ENCODE results near the gene TROAP.
"Not testable (repeated sequence)": the region's sequence is repeated elsewhere in the genome, so short reads cannot be mapped to it uniquely, and the experiment has no call there.

TROAP gene

DNA sequence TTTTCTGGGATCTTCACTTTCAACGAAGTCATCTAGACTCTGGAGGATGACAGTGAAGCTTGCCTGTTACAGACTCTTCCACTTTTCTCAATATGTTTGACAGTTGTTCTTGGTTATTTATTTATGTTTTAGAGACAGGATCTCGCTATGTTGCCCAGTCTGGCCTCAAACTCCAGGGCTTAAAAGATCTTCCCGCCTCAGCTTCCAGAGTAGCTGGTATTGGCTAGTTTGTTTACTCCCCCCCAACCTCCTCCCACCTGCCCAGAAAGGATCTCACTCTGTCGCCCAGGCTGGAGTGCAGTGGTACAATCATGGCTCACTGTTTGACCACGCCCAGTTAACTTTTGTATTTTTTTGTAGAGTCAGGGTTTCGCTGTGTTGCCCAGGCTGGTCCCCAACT lies 47.5 kb downstream of the TROAP start:
- Histone ChIP-seq H3K4me3 (no peak overlapping the region), H3K27ac (no peak overlapping the region), H3K9ac (no peak overlapping the region), H4K20me1 (peaks cover 6 to 68% (median 27%) of the 10 kb centered on the region in 11 experiments; a peak in 19 of 22 replicates), H3K4me2 (peak overlapping the region in 9 of 11 experiments; percentile 75 to 97 (median 85); a peak in 12 of 22 replicates), H3K27me3 (no peaks in the 10 kb centered on the region), H3K9me3 (replicated peaks in 1 of 11) (no peaks in the 10 kb centered on the region), H3K36me3 (peaks cover 0 to 42% (median 31%) of the 10 kb centered on the region in 11 experiments; a peak in 20 of 22 replicates), H3K4me1 (peaks cover 37 to 47% (median 42%) of the 10 kb centered on the region in 10 experiments)
- no peak for TF ChIP-seq Cebpa-rat (IDR thresholded peaks at IDR 0.05)

DNA sequence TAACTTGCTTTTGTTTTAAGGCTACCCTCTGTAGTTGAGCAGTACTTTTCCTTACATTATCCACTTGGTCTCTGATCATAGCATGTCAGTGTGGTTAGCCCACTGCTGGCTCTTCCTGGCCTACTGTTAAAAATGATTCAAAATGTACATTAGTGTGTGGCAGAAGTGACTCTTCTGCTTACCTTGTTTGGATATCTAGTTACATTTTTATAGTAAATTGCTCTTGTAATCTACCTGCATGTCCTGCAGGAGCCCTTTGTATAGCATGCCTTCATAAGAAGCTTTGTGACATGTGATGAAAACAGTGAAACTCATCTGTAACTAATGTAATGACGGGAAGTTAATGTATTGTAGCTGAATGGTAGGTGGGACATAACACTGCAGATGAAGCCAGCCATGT lies 52.4 kb downstream of the TROAP start:
- TF ChIP-seq Cebpa-rat (IDR thresholded peaks at IDR 0.05) = no peak
- no peak overlapping the region for H3K27ac ChIP-seq
- H3K4me3 ChIP-seq = no peak overlapping the region
- H3K27me3 ChIP-seq = no peaks in the 10 kb centered on the region
- H3K9me3 ChIP-seq (replicated peaks in 1 of 11) = no peaks in the 10 kb centered on the region
- H3K4me2 ChIP-seq = no peak overlapping the region
- peaks cover 7 to 94% (median 35%) of the 10 kb centered on the region in 11 experiments; a peak in 19 of 22 replicates for H4K20me1 ChIP-seq
- peaks cover 3 to 15% (median 11%) of the 10 kb centered on the region in 10 experiments; a peak in 17 of 20 replicates for H3K4me1 ChIP-seq
- no peak overlapping the region for H3K9ac ChIP-seq
- peaks cover 0 to 49% (median 31%) of the 10 kb centered on the region in 11 experiments; a peak in 20 of 22 replicates for H3K36me3 ChIP-seq

DNA sequence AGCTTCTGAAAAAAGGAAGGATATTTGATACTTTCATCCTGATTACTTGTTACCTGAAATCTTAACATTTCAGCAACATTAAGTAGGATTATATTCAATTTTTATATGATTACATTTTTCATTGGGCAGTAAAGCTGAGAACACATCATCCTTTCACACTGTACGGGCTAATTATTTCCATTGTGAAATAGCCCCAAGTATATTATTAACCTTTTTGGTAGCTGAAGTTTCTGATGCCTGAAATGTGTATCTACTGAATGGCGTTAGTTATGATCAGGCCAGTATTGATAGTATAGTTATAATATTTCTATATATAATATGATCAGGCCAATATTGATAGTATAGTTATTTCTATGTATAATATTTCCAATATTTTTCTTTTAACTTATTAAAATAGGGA lies 54.3 kb downstream of the TROAP start:
- Histone ChIP-seq H3K9ac (no peak overlapping the region), H3K27ac (no peak overlapping the region), H3K9me3 (replicated peaks in 1 of 11) (no peaks in the 10 kb centered on the region), H4K20me1 (peaks cover 7 to 93% (median 30%) of the 10 kb centered on the region in 11 experiments; a peak in 20 of 22 replicates), H3K4me1 (peaks cover 0 to 16% (median 9%) of the 10 kb centered on the region in 10 experiments; a peak in 7 of 20 replicates), H3K4me3 (no peak overlapping the region), H3K4me2 (no peak overlapping the region), H3K27me3 (no peaks in the 10 kb centered on the region), H3K36me3 (peaks cover 0 to 37% (median 22%) of the 10 kb centered on the region in 11 experiments; a peak in 19 of 22 replicates)
- TF ChIP-seq Cebpa-rat (IDR thresholded peaks at IDR 0.05) = no peak

DNA sequence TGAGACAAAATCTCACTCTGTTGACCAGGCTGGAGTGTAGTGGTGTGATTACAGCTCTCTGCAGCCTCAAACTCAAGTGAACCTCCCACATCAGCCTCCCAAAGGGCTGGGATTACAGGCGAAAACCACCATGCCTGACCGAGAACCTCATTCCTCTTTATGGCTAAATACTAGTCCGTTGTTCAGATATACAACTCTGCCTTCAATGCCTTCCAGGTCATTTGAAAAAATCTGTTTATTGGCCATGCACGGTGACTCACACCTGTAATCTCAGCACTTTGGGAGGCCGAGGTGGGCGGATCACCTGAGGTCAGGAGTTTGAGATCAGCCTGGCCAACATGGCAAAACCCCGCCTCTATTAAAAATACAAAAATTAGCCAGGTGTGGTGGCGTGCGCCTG lies 57.1 kb downstream of the TROAP start:
- not testable (repeated sequence) for H3K4me2 ChIP-seq; H3K9me3 ChIP-seq (replicated peaks in 1 of 11)
- peaks cover 4 to 93% (median 40%) of the 10 kb centered on the region in 11 experiments; a peak in 20 of 22 replicates for H4K20me1 ChIP-seq

More for the DNA sequence above, 57.1 kb downstream of the TROAP start:
- H3K4me3 ChIP-seq, H3K4me1 ChIP-seq, H3K9ac ChIP-seq, H3K27me3 ChIP-seq, H3K27ac ChIP-seq: not testable (repeated sequence)
- H3K36me3 ChIP-seq = peaks cover 0 to 14% (median 7%) of the 10 kb centered on the region in 11 experiments; a peak in 9 of 22 replicates
